ENCODE results near the gene ROR2.
A peak's percentile ranks its signal among the peaks of the same experiment; 100 is the strongest.
"Not testable (repeated sequence)": the region's sequence is repeated elsewhere in the genome, so short reads cannot be mapped to it uniquely, and the experiment has no call there.

ROR2 gene

DNA sequence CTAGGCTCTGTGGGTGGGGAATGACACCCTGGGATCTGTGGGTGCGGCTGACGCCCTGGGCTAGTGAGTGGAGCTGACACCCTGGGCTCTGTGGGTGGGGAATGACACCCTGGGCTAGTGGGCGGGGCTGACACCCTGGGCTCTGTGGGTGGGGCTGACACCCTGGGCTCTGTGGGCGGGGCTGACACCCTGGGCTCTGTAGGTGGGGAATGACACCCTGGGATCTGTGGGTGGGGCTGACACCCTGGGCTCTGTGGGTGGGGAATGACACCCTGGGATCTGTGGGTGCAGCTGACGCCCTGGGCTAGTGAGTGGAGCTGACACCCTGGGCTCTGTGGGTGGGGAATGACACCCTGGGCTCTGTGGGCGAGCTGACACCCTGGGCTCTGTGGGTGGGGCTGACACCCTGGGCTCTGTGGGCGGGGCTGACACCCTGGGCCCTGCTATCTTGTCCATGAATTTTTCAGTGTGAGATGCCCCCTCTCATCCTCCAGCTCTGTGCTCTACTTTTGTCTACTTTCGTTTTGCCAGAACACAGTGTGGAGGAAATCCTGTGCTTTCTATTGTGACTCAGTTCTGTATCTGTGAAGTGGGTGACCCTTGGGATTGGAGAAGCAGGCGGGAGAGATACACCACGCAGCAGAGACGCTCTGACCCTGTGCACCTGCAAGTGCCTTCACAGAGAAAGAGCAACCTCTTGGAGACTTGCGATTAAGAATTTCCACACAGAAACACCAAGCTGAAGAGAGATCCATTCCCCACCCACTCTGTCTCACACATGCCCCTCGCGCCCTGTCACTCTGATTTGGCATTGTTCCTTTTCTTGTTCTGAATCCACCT lies 151.5 kb downstream of the ROR2 start:
- DNase-seq (ENCODE audit: low read depth in 2 of 2): peak; percentile 56 to 57

DNA sequence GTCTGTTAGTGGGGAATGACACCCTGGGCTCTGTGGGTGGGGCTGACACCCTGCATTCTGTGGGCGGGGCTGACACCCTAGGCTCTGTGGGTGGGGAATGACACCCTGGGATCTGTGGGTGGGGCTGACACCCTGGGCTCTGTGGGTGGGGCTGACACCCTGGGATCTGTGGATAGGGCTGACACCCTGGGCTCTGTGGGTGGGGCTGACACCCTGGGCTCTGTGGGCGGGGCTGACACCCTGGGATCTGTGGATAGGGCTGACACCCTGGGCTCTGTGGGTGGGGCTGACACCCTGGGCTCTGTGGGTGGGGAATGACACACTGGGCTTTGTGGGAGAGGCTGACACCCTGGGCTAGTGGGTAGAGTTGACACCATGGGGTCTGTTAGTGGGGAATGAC lies 152.5 kb downstream of the ROR2 start:
- not testable (repeated sequence) for DNase-seq (ENCODE audit: low read depth in 2 of 2)

DNA sequence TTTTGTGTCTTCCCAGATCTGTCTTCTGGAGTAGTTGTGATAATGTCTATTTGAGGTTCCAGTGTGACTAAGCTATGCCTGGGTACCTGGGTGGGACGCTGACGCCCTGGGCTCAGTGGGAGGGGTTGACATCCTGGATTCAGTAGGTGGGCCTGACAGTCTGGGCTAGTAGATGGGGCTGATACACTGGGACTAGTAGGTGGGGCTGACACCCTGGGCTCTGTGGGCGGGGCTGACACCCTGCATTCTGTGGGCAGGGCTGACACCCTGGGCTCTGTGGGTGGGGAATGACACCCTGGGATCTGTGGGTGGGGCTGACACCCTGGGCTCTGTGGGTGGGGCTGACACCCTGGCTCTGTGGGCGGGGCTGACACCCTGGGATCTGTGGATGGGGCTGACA lies 153.5 kb downstream of the ROR2 start:
- peak; percentile 32 to 33 for DNase-seq (ENCODE audit: low read depth in 2 of 2)

DNA sequence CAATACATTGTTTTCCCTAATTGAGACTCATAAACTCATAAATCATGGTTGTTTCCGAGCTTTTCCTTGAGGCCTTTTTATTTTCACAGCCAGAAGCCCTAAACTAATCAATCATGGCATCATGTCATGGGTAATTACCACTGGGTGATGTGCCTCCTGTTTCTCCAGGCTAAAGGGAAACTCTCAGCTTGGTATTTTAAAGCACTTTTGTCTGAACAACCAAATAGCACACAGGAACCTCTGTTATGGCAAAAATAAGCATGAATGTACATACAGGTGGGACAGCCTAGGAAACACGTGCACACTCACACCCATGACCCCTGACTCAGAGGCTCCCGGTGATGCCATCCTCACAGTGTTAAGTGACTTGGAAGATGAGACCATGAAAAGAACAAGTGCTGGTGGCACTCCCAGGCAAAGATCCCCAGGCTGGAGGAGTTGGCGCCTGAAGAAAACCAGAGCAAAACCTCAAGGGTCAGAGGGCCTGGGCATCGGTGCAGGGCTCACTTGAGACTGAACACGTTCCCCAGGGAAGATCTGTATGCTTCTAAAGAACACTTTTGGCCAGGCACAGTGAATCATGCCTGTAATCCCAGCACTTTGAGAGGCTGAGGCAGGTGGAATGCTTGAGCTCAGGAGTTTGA lies 154.3 kb downstream of the ROR2 start:
- no peak for DNase-seq (ENCODE audit: low read depth in 2 of 2)

DNA sequence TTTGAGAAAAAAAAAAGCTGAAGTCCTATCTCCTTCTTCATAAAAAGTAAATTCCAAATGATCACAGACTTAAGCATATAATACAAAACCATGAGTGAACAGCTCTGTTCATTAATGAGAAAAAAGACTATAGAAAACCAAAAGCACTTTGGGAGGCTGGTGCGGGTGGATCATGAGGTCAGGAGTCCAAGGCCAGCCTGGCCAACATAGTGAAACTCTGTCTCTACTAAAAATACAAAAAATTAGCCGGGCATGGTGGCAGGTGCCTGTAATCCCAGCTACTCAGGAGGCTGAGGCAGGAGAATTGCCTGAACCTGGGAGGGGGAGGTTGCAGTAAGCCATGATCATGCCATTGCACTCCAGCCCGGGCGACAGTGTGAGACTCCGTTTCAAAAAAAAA lies 156.7 kb downstream of the ROR2 start:
- not testable (repeated sequence) for DNase-seq (ENCODE audit: low read depth in 2 of 2)

DNA sequence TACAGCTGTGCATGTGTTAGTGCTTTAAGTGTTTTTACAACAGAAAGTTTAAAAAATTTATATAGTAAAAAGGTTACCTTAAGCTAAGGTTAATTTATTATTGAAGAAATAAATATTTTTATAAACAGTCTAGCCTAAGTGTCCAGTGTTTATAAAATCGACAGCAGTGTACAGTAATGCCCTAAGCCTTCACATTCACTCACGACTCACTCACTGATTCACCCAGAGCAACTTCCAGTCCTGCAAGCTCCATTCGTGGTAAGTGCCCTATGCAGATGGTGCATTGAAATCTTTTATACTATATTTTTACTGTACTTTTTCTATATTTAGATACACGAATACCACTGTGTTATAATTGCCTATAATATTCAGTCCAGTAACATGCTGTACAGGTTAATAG lies 159.1 kb downstream of the ROR2 start:
- no peak for DNase-seq (ENCODE audit: low read depth in 2 of 2)

DNA sequence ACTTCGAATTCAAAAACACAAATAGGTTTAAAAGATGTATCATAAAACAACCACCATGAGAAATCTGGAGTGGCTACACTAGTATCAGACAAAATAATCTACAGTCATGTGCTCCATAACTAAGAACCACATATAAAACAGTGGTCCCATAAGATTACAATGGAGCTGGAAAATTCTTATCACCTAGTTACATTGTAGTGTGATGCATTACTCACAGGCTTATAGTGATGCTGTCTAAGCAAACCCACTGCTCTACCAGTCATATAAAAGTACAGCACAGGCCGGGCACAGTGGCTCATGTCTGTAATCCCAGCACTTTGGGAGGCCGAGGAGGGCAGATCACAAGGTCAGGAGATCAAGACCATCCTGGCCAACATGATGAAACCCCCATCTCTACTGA lies 160.1 kb downstream of the ROR2 start:
- DNase-seq (ENCODE audit: low read depth in 2 of 2): no peak

DNA sequence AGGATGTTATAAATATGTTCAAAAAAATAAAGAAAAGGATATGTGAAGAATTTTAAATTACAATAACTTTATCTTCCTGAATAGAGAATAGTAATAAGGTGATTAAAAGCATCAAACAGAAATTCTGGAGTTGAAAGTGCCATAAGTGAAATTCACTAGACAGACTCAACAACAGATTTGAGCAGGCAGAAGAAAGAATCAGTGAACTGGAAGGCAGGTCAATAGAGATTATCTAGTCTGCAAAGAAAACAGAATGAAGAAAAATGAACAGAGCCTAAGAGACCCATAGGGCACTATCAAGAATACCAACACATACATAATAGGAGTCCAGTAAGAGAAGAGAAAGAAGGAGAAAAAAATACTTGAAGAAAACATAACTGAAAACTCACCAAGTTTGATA lies 162.1 kb downstream of the ROR2 start:
- DNase-seq (ENCODE audit: low read depth in 2 of 2): no peak

DNA sequence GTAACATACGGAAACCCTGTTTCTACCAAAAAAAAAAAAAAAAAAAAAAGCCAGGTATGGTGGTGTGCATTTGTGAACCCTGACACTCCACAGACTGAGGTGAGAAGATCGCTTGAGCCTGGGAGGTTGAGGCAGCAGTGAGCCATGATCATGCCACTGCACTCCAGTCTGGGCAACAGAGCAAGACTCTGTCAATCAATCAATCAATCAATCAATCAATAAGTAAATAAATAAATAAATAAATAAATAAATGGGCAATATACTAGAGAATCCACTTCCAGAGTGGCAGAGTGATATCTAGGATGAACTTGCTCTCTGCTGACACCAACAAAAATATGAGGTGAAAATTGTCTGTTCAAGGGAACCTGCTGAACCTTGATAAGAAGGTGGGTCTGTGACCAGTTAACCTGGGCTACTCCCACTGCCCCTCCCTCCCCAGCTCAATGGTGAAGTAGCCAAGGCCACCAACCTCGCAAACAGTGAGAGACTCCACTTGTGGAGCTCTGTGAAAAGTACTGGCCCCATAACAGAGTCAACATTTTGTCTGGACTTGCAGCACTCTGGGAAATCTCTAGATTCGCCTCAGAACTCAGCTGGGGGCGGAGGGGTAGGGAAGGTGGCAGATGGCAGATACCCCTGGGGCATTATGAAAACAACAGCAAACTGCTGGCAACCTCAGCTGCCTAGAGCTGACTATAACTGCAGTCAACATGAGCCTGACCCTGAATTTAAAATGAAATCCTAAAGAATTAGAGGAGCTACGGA lies 163.7 kb downstream of the ROR2 start:
- no peak for DNase-seq (ENCODE audit: low read depth in 2 of 2)

DNA sequence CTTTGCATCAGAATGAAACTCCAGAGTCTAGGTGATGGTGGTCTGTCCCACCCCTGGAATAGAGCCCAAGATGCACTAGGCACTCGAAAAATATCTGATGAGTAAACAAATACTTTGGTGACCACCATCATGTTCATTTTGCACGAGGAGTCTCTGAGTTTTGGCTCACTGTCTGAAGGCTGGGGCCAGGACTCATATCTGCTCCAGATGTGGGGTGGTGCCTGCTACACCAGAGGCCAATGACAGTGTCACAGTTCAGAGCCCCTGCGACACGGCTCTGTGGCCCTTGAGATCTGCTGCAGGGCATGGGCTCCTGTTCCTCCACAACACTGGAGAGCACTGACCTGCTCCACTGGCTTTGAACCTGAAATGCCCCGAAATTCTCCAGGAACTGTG lies 164.6 kb downstream of the ROR2 start:
- DNase-seq (ENCODE audit: low read depth in 2 of 2): no peak

DNA sequence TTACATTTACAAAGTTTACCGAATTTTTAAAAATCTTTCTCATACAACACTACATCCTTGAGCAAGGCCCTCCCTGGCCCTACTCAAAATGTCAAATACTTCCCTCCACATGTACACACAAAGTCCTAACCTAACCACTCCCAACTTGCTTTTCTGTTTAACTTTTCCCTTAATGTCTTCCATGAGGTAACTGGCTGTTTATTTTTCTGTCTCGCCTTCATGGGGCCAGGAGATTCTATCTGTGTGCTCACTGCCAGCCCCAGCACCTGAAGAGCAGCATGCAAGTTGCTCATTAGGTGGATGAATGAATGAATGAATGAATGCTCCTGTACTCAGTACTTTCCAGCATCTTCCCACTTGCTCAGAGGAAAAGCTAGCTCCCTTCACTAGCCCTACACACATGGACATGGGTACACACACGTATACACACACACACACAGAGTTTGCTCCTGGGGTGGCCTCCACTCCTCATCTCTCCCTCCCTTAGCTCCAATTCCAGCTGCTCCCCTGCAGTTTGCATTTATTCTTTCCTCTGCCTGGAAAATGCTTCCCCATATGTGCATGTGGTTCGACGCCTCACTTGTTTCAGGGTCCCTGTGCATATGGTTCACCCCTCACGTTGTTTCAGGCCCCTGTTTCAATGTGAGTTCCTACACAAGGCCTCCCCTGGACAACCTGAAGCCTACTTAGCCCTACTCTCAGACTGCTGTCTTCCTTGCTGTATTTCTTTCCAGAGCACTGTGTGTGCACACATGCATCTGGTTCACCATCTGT lies 165.2 kb downstream of the ROR2 start:
- no peak for DNase-seq (ENCODE audit: low read depth in 2 of 2)

DNA sequence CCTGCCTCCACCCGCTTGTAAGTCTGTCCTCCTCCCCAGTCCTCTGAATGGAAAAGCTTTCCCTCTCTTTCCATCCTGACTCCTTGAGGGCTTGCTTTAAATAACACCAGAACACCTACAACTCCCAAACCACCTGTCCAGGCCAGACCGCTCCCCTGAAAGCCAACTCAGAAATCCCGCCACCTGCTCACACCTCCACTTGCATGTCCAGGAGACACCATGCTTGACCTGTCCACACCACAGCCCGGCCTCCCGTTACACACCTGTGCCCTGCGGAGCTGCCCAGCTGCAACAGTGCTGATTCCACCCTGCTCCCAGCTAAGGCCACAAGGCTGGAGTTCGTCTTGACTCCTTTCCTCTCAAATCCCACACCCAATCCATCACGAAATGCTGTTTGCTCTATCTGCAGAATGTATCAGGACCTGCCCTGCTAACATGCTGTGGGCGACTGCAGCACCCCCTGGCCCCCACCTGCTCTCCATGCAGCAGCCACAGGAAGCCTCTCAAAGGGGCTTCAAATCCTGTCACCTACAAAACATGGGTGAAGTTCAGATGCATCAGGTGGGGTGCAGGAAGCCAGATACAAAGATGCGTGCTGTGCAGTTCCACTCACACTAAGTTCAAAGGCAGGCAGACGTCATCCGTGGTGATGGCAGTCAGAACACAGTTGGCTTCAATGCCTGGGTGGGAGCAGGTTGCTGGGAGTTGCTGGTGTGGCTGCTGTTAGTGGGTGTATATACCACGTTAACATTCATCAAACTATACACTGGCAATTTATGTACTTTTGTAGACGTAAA lies 166.0 kb downstream of the ROR2 start:
- no peak for DNase-seq (ENCODE audit: low read depth in 2 of 2)

DNA sequence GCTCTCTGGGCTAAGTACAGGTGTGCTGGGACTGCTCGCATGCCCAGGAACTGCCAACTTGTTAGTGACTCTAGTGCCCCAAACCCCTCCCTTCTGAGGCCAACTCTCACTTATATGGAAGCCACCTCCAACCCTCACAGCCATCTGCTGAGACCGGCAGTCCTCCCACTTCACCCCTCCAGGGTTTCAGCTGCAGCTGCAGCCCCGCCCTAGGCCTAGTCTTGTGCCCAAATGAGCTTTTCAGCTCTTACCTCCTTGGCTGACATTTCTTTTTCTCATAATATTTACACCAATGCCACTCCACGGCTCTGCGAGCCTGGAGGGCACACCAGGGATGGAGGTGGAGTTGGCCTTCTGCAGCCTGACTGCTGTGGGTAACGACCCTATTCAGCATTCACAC lies 166.6 kb downstream of the ROR2 start:
- DNase-seq (ENCODE audit: low read depth in 2 of 2): no peak

DNA sequence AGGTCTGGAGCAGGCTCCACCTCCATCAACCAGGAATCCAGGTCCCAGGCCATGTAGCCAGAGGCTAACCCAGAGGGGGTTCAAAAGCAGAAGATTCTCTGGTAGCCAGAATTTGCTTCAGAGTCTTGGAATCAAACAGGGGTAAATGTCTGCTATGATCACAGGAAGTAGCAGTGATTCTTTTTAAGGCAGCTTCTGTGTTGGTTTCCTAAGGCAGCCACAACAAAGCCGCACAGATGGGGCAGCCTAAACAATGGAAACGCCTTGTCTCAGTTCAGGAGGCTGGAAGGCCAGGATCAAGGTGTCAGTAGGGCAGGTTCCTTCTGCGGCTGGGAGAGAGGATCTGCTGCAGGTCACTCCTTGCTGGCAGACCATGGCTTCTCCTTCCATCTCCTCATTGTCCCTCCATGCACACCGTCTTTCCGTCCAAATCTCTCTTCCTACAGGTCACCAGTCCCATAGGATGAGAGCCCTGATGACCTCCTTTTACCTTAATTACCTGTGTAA lies 167.3 kb downstream of the ROR2 start:
- DNase-seq (ENCODE audit: low read depth in 2 of 2): no peak

DNA sequence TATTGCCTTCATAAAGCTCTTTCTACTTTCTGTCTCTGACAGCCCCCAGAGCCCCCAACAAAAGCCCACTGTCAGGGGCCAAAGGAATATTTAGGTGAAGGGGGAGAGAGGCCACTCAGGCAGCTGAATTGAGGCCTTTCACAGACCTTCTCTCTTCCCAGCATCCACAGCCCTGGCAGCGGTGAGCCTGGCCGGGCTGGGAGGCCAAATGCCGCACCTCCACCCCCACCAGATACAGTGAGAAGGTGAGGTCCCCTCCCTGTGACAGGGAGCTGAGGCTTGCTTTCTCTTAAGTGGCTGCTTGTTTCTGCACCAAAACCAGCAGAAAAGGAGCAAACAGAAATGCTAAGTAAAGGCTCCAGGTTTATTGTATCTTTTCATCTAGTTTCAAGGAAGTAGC lies 168.1 kb downstream of the ROR2 start:
- DNase-seq (ENCODE audit: low read depth in 2 of 2): no peak

DNA sequence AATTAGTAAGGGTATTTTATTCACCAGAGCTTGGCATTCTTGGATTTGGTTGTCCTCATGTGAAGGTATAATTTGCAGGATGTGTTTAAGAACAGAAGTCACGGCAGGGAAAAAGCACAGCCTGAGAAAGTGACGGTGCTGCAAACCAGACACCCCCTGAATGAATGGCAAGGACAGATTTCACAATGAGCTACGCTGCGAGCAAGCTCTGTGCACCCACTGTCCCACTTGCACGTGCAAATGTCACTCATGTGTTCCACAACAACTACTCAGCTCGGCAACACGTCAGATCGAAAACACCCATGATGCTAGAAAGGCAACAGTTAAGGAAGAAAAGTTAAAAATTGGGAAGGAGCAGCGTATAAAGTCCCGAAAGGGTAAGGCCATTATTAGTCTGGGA lies 168.9 kb downstream of the ROR2 start:
- DNase-seq (ENCODE audit: low read depth in 2 of 2): no peak

DNA sequence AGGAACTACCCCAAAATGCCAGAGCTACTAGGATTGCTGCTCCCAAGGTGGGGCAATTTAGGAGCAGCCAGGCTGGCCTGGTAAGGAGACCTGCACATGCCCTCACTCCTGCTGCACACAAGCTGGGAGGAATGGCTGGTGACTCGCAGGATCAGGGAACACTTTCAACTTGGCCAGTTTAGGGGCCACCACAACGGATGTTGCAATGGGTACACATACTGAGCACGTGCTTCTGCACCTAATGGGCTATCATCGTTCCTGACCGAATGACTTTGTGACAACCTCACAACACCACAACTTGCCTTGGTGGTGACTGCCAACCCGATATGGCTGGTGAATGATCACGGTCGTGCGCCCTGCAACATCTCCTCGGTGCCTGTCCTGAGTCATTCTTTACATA lies 172.0 kb downstream of the ROR2 start:
- no peak for DNase-seq (ENCODE audit: low read depth in 2 of 2)

DNA sequence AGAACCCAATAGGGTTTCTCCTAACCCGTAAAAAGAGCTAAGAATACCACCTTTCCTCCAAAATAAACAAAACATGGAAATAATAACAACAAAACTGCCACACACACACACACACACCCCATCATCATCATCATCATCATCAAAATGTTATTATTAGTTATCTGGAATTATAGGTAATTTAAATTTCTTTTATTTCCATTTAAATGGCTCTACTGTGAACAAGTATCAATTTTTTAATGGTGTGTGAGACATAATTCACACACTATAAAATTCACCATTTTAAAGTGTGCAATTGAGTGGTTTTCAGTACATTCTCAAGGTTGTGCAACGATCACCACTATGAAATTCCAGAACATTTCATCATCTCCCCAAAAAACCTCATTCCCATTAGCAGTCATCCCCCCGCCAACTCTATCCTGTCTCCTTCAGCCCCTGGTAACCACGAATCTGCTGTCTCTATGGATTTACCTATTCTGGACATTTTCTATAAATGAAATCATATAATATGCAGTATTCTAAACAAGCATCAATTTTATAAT lies 172.7 kb downstream of the ROR2 start:
- no peak for DNase-seq (ENCODE audit: low read depth in 2 of 2)

DNA sequence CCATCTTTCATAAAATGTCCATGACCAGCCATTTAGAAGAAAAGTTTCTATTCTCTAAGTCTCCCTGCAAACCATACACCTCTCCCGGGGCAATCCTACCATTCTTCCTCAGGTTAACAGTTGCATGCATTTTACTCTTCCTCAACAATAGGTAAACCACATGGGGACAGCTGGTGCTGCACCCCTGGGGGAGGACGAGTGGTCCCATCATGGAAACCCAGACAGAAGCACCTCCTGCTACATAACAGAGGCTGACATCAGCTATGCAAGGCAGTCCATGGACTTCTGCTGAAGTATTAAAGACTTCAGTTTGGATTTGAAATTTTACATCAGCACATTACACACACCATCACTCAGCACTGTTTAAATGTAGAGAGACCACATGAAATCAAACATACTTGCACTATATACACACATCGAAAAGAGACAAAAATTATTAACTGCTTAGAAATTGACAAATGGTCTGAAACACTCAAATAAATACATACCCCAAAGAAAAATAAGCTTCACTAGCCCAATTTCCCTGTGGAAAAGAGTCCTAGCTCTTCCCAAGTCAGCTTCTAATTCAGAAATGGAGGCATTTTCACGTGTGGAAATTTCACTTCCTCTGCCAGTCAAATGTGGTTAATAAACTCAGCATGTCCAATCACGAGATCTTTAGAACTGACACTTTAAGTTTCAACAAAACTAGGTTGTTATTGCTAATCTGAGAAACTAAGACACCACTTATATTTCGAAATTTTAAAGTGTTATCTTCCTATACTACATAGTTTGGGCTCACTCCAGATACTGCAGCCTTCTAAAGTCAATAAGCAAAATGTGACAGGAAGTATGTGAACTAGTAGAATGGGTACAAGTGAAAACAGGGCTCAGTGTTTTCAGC lies 173.4 kb downstream of the ROR2 start:
- no peak for DNase-seq (ENCODE audit: low read depth in 2 of 2)

DNA sequence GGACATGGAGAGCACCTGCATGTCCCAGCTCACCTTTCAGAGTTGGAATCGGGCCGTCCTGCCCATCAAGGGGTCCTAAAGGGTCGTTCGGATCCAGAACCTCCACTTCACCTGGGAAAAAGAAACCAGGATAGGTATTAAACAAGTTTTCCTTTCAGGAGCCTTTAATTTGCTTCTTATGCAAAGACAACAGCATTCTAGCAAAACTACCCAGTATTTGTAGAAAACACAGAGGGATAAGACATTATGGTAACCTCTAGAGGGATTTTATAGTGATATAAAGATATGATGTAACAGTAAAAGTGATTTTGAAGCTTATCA lies 174.4 kb downstream of the ROR2 start:
- no peak for DNase-seq (ENCODE audit: low read depth in 2 of 2)
